ENCODE measurements around the gene DHRS11. TPM values are rescaled to one million over a fixed set of nuclear protein-coding genes. Genes with fewer than 3 reads are reported as not detected.
A peak's percentile ranks its signal among the peaks of the same experiment; 100 is the strongest.

DHRS11 gene
- total RNA-seq, result 4.8 TPM

- peak; percentile 84 for DNase-seq
Measured at GRCh38 chr17:36591434-36592315, at the start of gene DHRS11. Gene DHRS11, plus strand, starts transcription at chr17:36591879. Its CDS starts 131 bp downstream, at chr17:36592010.

- DNase-seq, result no peak
Measured at GRCh38 chr17:36542755-36543154, 48.9 kb upstream of the DHRS11 start.

- DNase-seq, result peak; percentile 33
Measured at GRCh38 chr17:36544044-36544306, 47.7 kb upstream of the DHRS11 start.

GRCh38 chr17:36544307-36545076 is 47.2 kb upstream of the DHRS11 start, which contains the start of gene GGNBP2:
Gene GGNBP2, plus strand, starts transcription at chr17:36544919. Its CDS starts 806 bp downstream, at chr17:36545725.
- DNase-seq, result peak; percentile 90

- DNase-seq, result no peak
Measured at GRCh38 chr17:36545077-36545464, 46.6 kb upstream of the DHRS11 start.

GRCh38 chr17:36545465-36546417 is 45.9 kb upstream of the DHRS11 start:
- peak; percentile 92 for DNase-seq

- no peak for DNase-seq
Measured at GRCh38 chr17:36546418-36547093, 45.1 kb upstream of the DHRS11 start.

GRCh38 chr17:36547776-36548175 is 43.9 kb upstream of the DHRS11 start:
- DNase-seq, result no peak

- DNase-seq, result no peak
Measured at GRCh38 chr17:36550491-36551417, 40.9 kb upstream of the DHRS11 start.

GRCh38 chr17:36553459-36553858 is 38.2 kb upstream of the DHRS11 start:
- DNase-seq, result no peak

GRCh38 chr17:36566081-36566480 is 25.6 kb upstream of the DHRS11 start:
- DNase-seq, result no peak

GRCh38 chr17:36575028-36575427 is 16.7 kb upstream of the DHRS11 start:
- no peak for DNase-seq

GRCh38 chr17:36576793-36577192 is 14.9 kb upstream of the DHRS11 start:
- DNase-seq, result no peak

- DNase-seq, result no peak
Measured at GRCh38 chr17:36578671-36579070, 13.0 kb upstream of the DHRS11 start.

GRCh38 chr17:36583787-36584186 is 7.9 kb upstream of the DHRS11 start:
- DNase-seq, result no peak

GRCh38 chr17:36586138-36586537 is 5.5 kb upstream of the DHRS11 start:
- DNase-seq, result no peak

- DNase-seq, result no peak
Measured at GRCh38 chr17:36590082-36590481, 1.6 kb upstream of the DHRS11 start.

- no peak for DNase-seq
Measured at GRCh38 chr17:36592316-36592715, 637 bp downstream of the DHRS11 start.

- no peak for DNase-seq
Measured at GRCh38 chr17:36592716-36593321, 1.1 kb downstream of the DHRS11 start.

- DNase-seq, result no peak
Measured at GRCh38 chr17:36593656-36594316, 2.1 kb downstream of the DHRS11 start.
